Astrocyte (in vitro differentiated cells and primary cell): Measurements from ENCODE around the gene VAC14. TPM values are rescaled to one million over a fixed set of nuclear protein-coding genes. Genes with fewer than 3 reads are reported as not detected.
"Not testable (repeated sequence)": the region's sequence is repeated elsewhere in the genome, so short reads cannot be mapped to it uniquely, and the experiment has no call there.

Source experiments
- DNase-seq: peaks from one replicate; pipeline ENCODE4 v3.0.0-alpha.2; 2010; ENCODE audit warnings: low read depth
- FAIRE-seq: peaks from 2 replicates; lab custom pipeline; 2011; peaks lifted over from hg19 to GRCh38; lab: Jason Lieb, UNC
- H2AFZ ChIP-seq: 2 replicates; pipeline ENCODE4 v1.6.0; 2012; ENCODE audit warnings: low read depth, low read length, inconsistent platforms
- H3K27ac ChIP-seq: 2 replicates; pipeline ENCODE4 v1.5.1; 2011; ENCODE audit warnings: low read depth, low read length, inconsistent platforms
- H3K27me3 ChIP-seq: 2 replicates; pipeline ENCODE4 v1.6.0; 2011; ENCODE audit warnings: low read length, inconsistent platforms; ENCODE audit not compliant: insufficient read depth
- H3K36me3 ChIP-seq: 2 replicates; pipeline ENCODE4 v1.5.1; 2011; ENCODE audit warnings: low read length, inconsistent platforms; ENCODE audit not compliant: insufficient read depth
- H3K4me1 ChIP-seq: 2 replicates; pipeline ENCODE4 v1.5.1; 2011; ENCODE audit warnings: low read length, inconsistent platforms; ENCODE audit not compliant: insufficient read depth
- H3K4me2 ChIP-seq: 2 replicates; pipeline ENCODE4 v1.6.0; 2012; ENCODE audit warnings: low read length, inconsistent platforms
- H3K4me3 ChIP-seq: 2 replicates; pipeline ENCODE4 v1.5.1; 2011; ENCODE audit warnings: low read depth, mild to moderate bottlenecking, low read length, inconsistent platforms; ENCODE audit not compliant: insufficient read depth
- H3K79me2 ChIP-seq: 2 replicates; pipeline ENCODE4 v1.6.0; 2012; ENCODE audit warnings: mild to moderate bottlenecking, low read length, inconsistent platforms; ENCODE audit not compliant: insufficient read depth
- H3K9ac ChIP-seq: 2 replicates; pipeline ENCODE4 v1.6.0; 2012; ENCODE audit warnings: mild to moderate bottlenecking, low read length, inconsistent platforms
- H3K9me3 ChIP-seq: 2 replicates; pipeline ENCODE4 v1.5.1; 2012; ENCODE audit warnings: low read depth, mild to moderate bottlenecking, low read length, inconsistent platforms; ENCODE audit not compliant: insufficient read depth
- H4K20me1 ChIP-seq: 2 replicates; pipeline ENCODE4 v1.6.0; 2012; ENCODE audit warnings: low read length, inconsistent platforms; ENCODE audit not compliant: insufficient read depth
- H3K27ac Mint-ChIP-seq: one replicate; pipeline ENCODE4 v1.8.0; 2021; ENCODE audit warnings: mild to moderate bottlenecking, mixed read lengths; ENCODE audit not compliant: unreplicated experiment
- H3K27me3 Mint-ChIP-seq: one replicate; pipeline ENCODE4 v1.8.0; 2021; ENCODE audit warnings: low read depth, mixed read lengths; ENCODE audit not compliant: unreplicated experiment
- H3K36me3 Mint-ChIP-seq: one replicate; pipeline ENCODE4 v1.8.0; 2021; ENCODE audit warnings: low read depth, mixed read lengths; ENCODE audit not compliant: unreplicated experiment
- H3K4me1 Mint-ChIP-seq: one replicate; pipeline ENCODE4 v1.8.0; 2021; ENCODE audit warnings: low read depth, mixed read lengths; ENCODE audit not compliant: unreplicated experiment
- H3K4me3 Mint-ChIP-seq: one replicate; pipeline ENCODE4 v1.8.0; 2021; ENCODE audit warnings: mild to moderate bottlenecking, moderate library complexity, mixed read lengths; ENCODE audit not compliant: unreplicated experiment
- H3K9me3 Mint-ChIP-seq: one replicate; pipeline ENCODE4 v1.8.0; 2021; ENCODE audit warnings: mild to moderate bottlenecking, mixed read lengths; ENCODE audit not compliant: unreplicated experiment
- CTCF ChIP-seq: IDR thresholded peaks from 2 replicates; pipeline ENCODE4 v1.5.1; 2011; ENCODE audit warnings: low read depth, mild to moderate bottlenecking, inconsistent platforms, low read length, moderate library complexity; ENCODE audit not compliant: insufficient read depth
- EZH2 ChIP-seq: IDR thresholded peaks from 2 replicates; pipeline ENCODE4 v1.6.1; 2012; ENCODE audit warnings: mild to moderate bottlenecking, low read length, inconsistent platforms; ENCODE audit not compliant: insufficient read depth
- total RNA-seq: library from RNA; stranded (reverse); gene quantifications from 2 replicates; pipeline ENCODE4 v1.2.1, GENCODE V29; 2021

The VAC14 gene
- total RNA-seq, 1 donor from 2014 or later: 27.8 TPM

- Histone ChIP-seq H3K4me1 (peaks cover 8% of the 10 kb centered on the region), H3K9me3 (no peaks in the 10 kb centered on the region), H3K27me3 (no peaks in the 10 kb centered on the region), H3K27ac (no peak overlapping the region), H4K20me1 (no peaks in the 10 kb centered on the region), H3K36me3 (no peaks in the 10 kb centered on the region), H3K9ac (no peak overlapping the region), H2AFZ (no peak overlapping the region), H3K79me2 (no peaks in the 10 kb centered on the region), H3K4me3 (no peak overlapping the region), H3K4me2 (no peak overlapping the region)
- no peak overlapping the region for H3K27ac Mint-ChIP-seq
- H3K4me3 Mint-ChIP-seq: no peak overlapping the region
- no peaks in the 10 kb centered on the region for H3K36me3 Mint-ChIP-seq
- peaks cover 12% of the 10 kb centered on the region for H3K27me3 Mint-ChIP-seq
- no peak for DNase-seq
- peaks cover 2% of the 10 kb centered on the region for H3K9me3 Mint-ChIP-seq
- no peak for TF ChIP-seq CTCF
- TF ChIP-seq EZH2: no peak
- FAIRE-seq: no peak
- peaks cover 4% of the 10 kb centered on the region for H3K4me1 Mint-ChIP-seq
These were observed 156.0 kb downstream of the VAC14 start for GRCh38 chr16:70644763-70645597.

- not testable (repeated sequence) for H4K20me1 ChIP-seq, H3K27ac ChIP-seq, H3K4me2 ChIP-seq, H3K36me3 Mint-ChIP-seq, H3K4me1 Mint-ChIP-seq, H3K79me2 ChIP-seq, H3K4me3 ChIP-seq, H3K27me3 ChIP-seq, FAIRE-seq, H3K9me3 ChIP-seq, H3K36me3 ChIP-seq, H2AFZ ChIP-seq, H3K27ac Mint-ChIP-seq, H3K9ac ChIP-seq, DNase-seq, H3K4me3 Mint-ChIP-seq, H3K9me3 Mint-ChIP-seq
- peaks cover 18% of the 10 kb centered on the region for H3K4me1 ChIP-seq
- peaks cover 12% of the 10 kb centered on the region for H3K27me3 Mint-ChIP-seq
These were observed 157.7 kb downstream of the VAC14 start for GRCh38 chr16:70643264-70643663.

- no peaks in the 10 kb centered on the region for H3K9me3 ChIP-seq
- DNase-seq (no peak), FAIRE-seq (no peak)
- H3K79me2 ChIP-seq: no peaks in the 10 kb centered on the region
- H3K27ac ChIP-seq: no peak overlapping the region
- H3K9me3 Mint-ChIP-seq: no peaks in the 10 kb centered on the region
- peaks cover 8% of the 10 kb centered on the region for H3K4me1 Mint-ChIP-seq
- no peak overlapping the region for H3K4me2 ChIP-seq
- no peaks in the 10 kb centered on the region for H3K27me3 ChIP-seq
- H3K36me3 Mint-ChIP-seq: no peaks in the 10 kb centered on the region
- no peaks in the 10 kb centered on the region for H4K20me1 ChIP-seq
- H3K4me3 Mint-ChIP-seq: no peak overlapping the region
- no peak overlapping the region for H3K4me3 ChIP-seq
- H2AFZ ChIP-seq: no peak overlapping the region
- no peak for TF ChIP-seq EZH2
- no peak for TF ChIP-seq CTCF
- peaks cover 7% of the 10 kb centered on the region for H3K27me3 Mint-ChIP-seq
- H3K4me1 ChIP-seq: peaks cover 17% of the 10 kb centered on the region
- H3K27ac Mint-ChIP-seq: no peak overlapping the region
- no peaks in the 10 kb centered on the region for H3K36me3 ChIP-seq
- no peak overlapping the region for H3K9ac ChIP-seq
These were observed 158.3 kb downstream of the VAC14 start for GRCh38 chr16:70642633-70643032.
